ENCODE measurements around the gene SH3GL1.
A peak's percentile ranks its signal among the peaks of the same experiment; 100 is the strongest.

The SH3GL1 gene

DNA sequence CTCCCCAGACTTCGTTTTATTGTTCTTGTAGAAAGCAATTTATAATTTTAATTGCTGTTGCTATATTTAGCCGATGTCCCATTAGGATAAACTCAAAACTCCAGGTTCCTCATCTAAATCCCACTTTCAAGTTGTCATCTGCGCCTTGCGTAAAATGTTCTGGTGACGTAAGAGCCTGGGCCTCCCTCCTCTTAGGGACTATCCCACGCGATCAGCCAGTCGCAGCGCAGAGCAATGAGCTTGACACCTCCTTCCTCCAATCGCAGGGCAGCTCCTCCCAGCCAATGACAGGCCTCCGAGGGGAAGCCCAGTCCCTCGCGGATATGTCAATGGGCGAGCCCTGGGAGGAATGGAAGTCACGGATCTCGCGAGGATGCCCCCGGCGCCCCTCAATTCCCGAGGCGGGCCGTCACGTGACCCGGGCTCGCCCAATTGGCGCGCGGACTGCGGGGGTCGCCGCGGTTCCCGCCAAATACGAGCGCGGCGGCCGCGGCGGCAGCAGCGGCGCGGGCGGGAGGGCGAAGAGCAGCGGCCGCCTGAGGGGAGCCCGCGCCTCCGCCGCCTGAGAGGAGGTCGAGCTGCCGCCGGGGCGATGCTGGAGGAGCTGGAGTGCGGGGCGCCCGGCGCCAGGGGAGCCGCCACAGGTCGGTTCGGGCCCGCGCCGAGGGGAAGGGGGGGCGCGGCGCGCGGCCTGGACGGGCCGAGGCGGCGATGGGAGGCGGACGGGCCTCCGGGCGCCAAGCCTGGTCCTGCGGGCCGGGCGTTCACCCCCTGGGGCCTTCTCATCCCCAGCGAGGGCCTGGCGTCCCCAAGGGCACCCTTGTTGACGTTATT lies 2.0 kb upstream of the SH3GL1 start, which contains the start of gene CHAF1A:
Gene CHAF1A, plus strand, starts transcription at position 470 of the 834 bp plus-strand sequence. Its CDS starts 123 bp downstream, at position 593.
- DNase-seq (ENCODE audit: extremely low spot score, insufficient read length, low read depth) (peak; percentile 99), FAIRE-seq (peak; percentile 100)

DNA sequence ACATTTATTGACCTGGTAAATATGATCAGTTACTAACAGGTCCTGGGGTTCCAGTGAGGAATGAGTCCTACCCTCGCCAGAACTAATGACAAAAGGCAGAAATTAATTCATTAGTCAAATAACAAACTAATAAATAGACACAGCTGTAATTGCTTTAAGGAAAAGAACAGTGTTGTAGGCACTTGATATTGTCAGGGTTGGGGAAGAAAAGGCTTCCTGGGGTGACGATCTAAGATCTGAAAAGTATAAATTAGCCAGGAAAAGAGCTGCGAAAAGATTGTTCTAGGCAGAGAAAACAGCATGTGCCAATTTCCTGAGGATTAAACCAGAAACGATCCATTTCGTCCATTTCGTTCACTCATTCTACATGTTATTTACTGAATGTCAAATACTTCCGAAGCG lies 1.4 kb upstream of the SH3GL1 start:
- DNase-seq (ENCODE audit: extremely low spot score, insufficient read length, low read depth) (no peak), FAIRE-seq (no peak)

- DNase-seq (ENCODE audit: extremely low spot score, insufficient read length, low read depth) (no peak), FAIRE-seq (peak; percentile 49)
Measured at GRCh38 chr19:4399812-4400134, 574 bp downstream of the SH3GL1 start.

DNA sequence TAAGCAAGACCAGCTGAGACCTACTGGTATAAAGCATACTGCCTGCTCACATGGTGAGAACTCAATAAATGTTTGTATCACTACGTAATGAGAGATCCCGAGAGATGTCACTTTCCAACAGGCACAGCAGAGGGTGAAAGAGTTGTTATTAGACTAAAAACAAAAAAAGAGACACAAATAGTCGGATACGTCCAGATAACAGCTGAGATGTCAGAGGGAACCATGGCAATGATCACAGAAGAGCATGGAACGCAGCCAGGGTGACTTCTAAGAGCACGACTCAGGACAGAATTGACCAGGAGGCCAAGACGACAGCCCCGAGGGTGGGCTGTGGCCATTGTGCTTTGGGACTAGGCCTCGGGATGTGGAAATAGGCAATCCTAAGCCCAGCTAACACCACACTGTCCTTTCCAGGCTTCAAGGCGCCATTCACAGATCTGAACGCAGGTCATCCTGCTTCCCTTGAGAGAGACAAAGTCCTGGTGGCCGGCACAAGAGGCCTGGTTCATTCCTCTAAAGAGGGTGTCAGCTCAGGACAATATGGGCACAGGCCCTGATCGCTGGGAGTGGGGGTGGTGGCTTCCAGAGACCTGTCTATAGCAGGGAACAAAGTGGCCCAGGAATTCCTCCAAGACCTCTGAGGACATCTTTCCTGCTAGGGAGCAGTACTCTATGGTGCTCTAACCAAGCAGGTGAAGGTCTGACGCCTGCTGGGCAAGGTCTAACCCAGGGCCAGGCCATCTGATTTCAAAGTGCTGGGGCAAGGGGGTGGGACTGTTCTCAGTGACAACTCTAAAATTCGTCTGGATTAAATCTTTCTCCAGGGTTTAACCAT lies 3.2 kb downstream of the SH3GL1 start:
- no peak for FAIRE-seq
- no peak for DNase-seq (ENCODE audit: extremely low spot score, insufficient read length, low read depth)

- DNase-seq (ENCODE audit: extremely low spot score, insufficient read length, low read depth) (no peak), FAIRE-seq (no peak)
Measured at GRCh38 chr19:4393947-4394590, 6.3 kb downstream of the SH3GL1 start.

DNA sequence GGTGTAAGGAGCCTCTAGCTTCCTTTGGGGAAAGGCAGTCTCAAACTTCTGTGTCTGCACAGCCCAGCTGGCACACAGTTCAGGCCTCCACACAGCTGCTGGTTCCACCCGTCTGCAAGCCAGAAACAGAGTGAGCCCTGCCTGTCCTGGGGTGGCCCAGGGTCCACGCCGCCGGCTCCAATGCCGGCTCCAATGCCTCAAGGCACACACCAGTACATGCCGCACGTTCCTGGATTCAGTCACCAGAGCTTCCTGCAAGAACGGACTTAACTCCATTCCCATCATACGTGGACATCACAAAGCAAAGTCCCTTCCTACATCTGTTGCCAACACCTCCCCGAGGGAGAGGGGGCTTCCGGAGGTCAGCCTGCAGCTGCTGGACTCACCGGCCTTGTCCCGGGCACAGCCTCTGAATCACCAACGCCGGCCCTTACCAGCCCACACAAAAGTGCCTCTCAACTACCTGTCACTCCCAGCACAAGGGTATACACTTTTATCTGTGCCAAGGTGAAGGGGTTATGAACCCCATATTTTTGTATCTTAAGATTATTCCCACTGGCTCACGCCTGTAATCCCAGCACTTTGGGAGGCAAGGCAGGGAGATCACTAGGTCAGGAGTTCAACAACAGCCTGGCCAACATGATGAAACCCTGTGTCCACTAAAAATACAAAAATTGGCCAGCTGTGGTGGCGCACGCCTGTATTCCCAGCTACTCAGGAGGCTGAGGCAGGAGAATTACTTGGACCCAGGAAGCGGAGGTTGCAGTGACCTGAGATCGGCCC lies 8.5 kb downstream of the SH3GL1 start:
- no peak for FAIRE-seq
- no peak for DNase-seq (ENCODE audit: extremely low spot score, insufficient read length, low read depth)

DNA sequence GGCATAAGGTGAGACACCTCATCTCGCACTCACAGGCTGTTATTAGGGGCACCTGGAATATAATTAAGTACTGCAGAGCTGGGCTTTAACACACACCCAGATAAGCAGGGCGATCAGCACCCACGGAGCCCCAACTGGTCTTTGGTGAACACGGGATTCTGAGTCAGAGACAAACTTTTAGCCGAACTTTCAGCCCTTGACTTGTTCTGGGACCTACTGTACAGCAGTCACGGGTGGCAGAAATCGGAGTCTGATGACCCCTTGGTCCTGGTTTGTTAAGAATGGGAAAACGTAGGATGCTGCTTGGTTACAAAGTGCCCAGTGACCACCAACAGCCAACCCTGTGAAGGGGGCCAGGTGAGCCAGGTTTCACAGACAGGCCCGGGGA lies 9.0 kb downstream of the SH3GL1 start:
- FAIRE-seq, result no peak
- no peak for DNase-seq (ENCODE audit: extremely low spot score, insufficient read length, low read depth)

- no peak for FAIRE-seq
Measured at GRCh38 chr19:4390567-4391305, 9.6 kb downstream of the SH3GL1 start.

GRCh38 chr19:4390017-4390566 lies 10.3 kb downstream of the SH3GL1 start:
- FAIRE-seq (no peak), DNase-seq (ENCODE audit: extremely low spot score, insufficient read length, low read depth) (no peak)

More at GRCh38 chr19:4390567-4391305, 9.6 kb downstream of the SH3GL1 start:
- DNase-seq (ENCODE audit: extremely low spot score, insufficient read length, low read depth), result no peak

DNA sequence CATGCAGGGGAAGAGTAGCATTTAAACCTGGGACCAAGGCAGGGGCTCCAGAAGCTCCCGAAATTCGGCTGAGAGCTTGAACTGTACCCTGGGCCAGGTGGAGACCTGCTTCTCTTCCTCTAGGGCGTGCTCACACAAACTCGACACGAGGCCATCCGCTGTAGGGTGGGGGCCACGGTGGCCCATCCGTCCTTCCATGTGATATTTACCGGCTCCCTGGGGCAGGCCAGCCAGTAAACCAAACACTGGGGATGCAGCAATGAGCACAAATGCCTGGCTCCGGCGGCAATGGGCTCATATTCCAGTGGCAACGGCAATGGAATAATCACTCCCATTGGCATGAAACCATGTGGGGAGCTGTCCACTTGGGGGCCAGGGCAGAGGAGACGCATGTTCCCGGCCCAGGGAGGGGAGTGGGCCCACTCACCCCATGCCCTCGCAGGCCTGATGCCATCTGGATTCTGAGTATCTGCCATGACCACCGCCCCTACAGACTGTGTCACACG lies 10.8 kb downstream of the SH3GL1 start:
- FAIRE-seq (no peak), DNase-seq (ENCODE audit: extremely low spot score, insufficient read length, low read depth) (no peak)

DNA sequence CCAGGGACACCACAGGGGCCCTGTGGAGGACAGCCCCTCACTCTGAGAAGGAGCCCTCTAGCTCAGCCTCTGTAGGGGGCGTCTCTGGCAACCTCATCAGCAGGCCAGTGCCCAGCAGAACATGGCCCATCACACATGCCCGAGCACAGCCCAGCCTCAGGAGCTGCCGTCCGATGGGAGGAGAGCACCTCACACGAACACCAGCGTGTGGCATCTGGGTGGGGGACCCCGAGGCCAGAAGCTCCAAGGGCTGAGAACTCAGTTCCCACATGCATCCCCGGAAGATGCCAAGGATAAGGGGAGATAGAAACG lies 11.3 kb downstream of the SH3GL1 start:
- FAIRE-seq (no peak), DNase-seq (ENCODE audit: extremely low spot score, insufficient read length, low read depth) (no peak)

DNA sequence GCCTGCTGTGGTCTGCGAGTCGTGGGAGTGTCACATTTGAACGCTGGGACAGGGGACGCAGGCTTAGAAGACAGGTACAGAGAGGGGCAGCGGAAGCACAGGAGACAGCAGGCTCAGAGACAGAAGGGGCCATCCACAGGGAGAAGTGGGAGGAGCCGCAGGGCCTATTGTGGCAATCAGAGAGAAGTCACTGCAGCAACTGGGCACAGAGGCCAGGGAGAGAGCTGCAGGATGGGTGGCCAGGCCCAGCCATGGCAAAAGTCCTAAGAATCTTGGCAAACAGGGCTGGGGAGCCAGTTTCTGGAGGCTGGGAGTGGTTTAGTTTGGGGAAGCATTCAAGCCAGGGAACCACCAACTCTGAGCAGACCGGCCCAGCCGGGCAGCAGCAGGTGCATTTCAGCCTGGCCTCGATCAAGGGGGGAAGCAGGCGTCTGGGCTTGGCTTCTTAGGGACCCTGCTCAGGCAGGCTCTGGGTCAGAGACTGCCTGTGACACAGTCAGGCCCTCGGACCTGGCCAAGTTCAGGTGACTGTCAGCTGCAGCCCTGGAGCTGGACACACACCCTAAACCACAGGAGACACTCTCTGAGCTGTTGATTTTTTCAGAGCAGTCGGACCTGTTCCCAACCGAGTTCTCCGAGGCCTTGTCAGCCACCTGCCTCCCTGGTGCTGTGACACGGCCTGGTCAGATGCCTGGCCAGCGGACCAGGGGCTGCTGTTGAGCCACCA lies 11.8 kb downstream of the SH3GL1 start:
- FAIRE-seq (no peak), DNase-seq (ENCODE audit: extremely low spot score, insufficient read length, low read depth) (no peak)

- no peak for FAIRE-seq
- no peak for DNase-seq (ENCODE audit: extremely low spot score, insufficient read length, low read depth)
Measured at GRCh38 chr19:4386041-4386782, 14.1 kb downstream of the SH3GL1 start.

- no peak for FAIRE-seq
- DNase-seq (ENCODE audit: extremely low spot score, insufficient read length, low read depth), result no peak
Measured at GRCh38 chr19:4385291-4386040, 14.9 kb downstream of the SH3GL1 start.

- DNase-seq (ENCODE audit: extremely low spot score, insufficient read length, low read depth) (no peak), FAIRE-seq (no peak)
Measured at GRCh38 chr19:4380254-4380727, 20.1 kb downstream of the SH3GL1 start.

- no peak for DNase-seq (ENCODE audit: extremely low spot score, insufficient read length, low read depth)
Measured at GRCh38 chr19:4379383-4380253, 20.7 kb downstream of the SH3GL1 start.

More at GRCh38 chr19:4379383-4380253, 20.7 kb downstream of the SH3GL1 start:
- peak; percentile 81 for FAIRE-seq
